ENCODE measurements around the gene AQP3.

Gene AQP3

GRCh38 chr9:33431420-33431819 lies 16.0 kb downstream of the AQP3 start:
- H3K9me2 ChIP-seq (replicated peaks; ENCODE audit: control insufficient read depth, low read length): no peaks in the 10 kb centered on the region
- no peak for TF ChIP-seq CTCF (IDR thresholded peaks at IDR 0.05; ENCODE audit: low read depth, low read length, poor library complexity, severe bottlenecking)
- no peak for TF ChIP-seq EZH2phosphoT487 (IDR thresholded peaks at IDR 0.05; ENCODE audit: borderline replicate concordance, low read length)
- no peaks in the 10 kb centered on the region for H3K79me2 ChIP-seq (ENCODE audit: control insufficient read depth, low read length)
- no peaks in the 10 kb centered on the region for H3K36me3 ChIP-seq (ENCODE audit: control insufficient read depth, low read length)
- H3K4me2 ChIP-seq (ENCODE audit: low read length): no peak overlapping the region
- H3K4me1 ChIP-seq (ENCODE audit: control insufficient read depth, low read length): no peaks in the 10 kb centered on the region
- H3K4me3 ChIP-seq (ENCODE audit: low read length): no peak overlapping the region
- H3K9me3 ChIP-seq (ENCODE audit: control insufficient read depth, insufficient read depth, low read length): no peaks in the 10 kb centered on the region
- no peaks in the 10 kb centered on the region for H4K20me1 ChIP-seq (ENCODE audit: control insufficient read depth, insufficient read depth, low read depth, low read length)
- H3K27ac ChIP-seq (ENCODE audit: low read depth, low read length): no peak overlapping the region
- H3F3A ChIP-seq (ENCODE audit: control insufficient read depth, insufficient read depth): no peaks in the 10 kb centered on the region
- H3K27me3 ChIP-seq (ENCODE audit: control insufficient read depth, low read length): no peaks in the 10 kb centered on the region

- Histone ChIP-seq H3K4me1 (ENCODE audit: control insufficient read depth, low read length) (no peaks in the 10 kb centered on the region), H3K79me2 (ENCODE audit: control insufficient read depth, low read length) (no peaks in the 10 kb centered on the region), H3K27ac (ENCODE audit: low read depth, low read length) (no peak overlapping the region), H3K9me2 (replicated peaks; ENCODE audit: control insufficient read depth, low read length) (no peaks in the 10 kb centered on the region), H4K20me1 (ENCODE audit: control insufficient read depth, insufficient read depth, low read depth, low read length) (no peaks in the 10 kb centered on the region), H3K9me3 (ENCODE audit: control insufficient read depth, insufficient read depth, low read length) (no peaks in the 10 kb centered on the region), H3K4me2 (ENCODE audit: low read length) (no peak overlapping the region), H3K27me3 (ENCODE audit: control insufficient read depth, low read length) (no peaks in the 10 kb centered on the region), H3K4me3 (ENCODE audit: low read length) (no peak overlapping the region), H3F3A (ENCODE audit: control insufficient read depth, insufficient read depth) (no peaks in the 10 kb centered on the region), H3K36me3 (ENCODE audit: control insufficient read depth, low read length) (no peaks in the 10 kb centered on the region)
- TF ChIP-seq EZH2phosphoT487 (IDR thresholded peaks at IDR 0.05; ENCODE audit: borderline replicate concordance, low read length) (no peak), CTCF (IDR thresholded peaks at IDR 0.05; ENCODE audit: low read depth, low read length, poor library complexity, severe bottlenecking) (no peak)
Observed at GRCh38 chr9:33430942-33431341, 16.5 kb downstream of the AQP3 start.

- no peaks in the 10 kb centered on the region for H3F3A ChIP-seq (ENCODE audit: control insufficient read depth, insufficient read depth)
- no peaks in the 10 kb centered on the region for H3K36me3 ChIP-seq (ENCODE audit: control insufficient read depth, low read length)
- no peaks in the 10 kb centered on the region for H3K9me3 ChIP-seq (ENCODE audit: control insufficient read depth, insufficient read depth, low read length)
- H3K4me1 ChIP-seq (ENCODE audit: control insufficient read depth, low read length): no peaks in the 10 kb centered on the region
- H3K4me3 ChIP-seq (ENCODE audit: low read length): no peak overlapping the region
- no peak overlapping the region for H3K4me2 ChIP-seq (ENCODE audit: low read length)
- no peak for TF ChIP-seq EZH2phosphoT487 (IDR thresholded peaks at IDR 0.05; ENCODE audit: borderline replicate concordance, low read length)
- no peak for TF ChIP-seq CTCF (IDR thresholded peaks at IDR 0.05; ENCODE audit: low read depth, low read length, poor library complexity, severe bottlenecking)
- no peaks in the 10 kb centered on the region for H4K20me1 ChIP-seq (ENCODE audit: control insufficient read depth, insufficient read depth, low read depth, low read length)
- no peaks in the 10 kb centered on the region for H3K79me2 ChIP-seq (ENCODE audit: control insufficient read depth, low read length)
- no peaks in the 10 kb centered on the region for H3K27me3 ChIP-seq (ENCODE audit: control insufficient read depth, low read length)
- no peaks in the 10 kb centered on the region for H3K9me2 ChIP-seq (replicated peaks; ENCODE audit: control insufficient read depth, low read length)
- H3K27ac ChIP-seq (ENCODE audit: low read depth, low read length): no peak overlapping the region
Observed at GRCh38 chr9:33429256-33429985, 18.0 kb downstream of the AQP3 start.

All from DOHH2 (cell line).